PC-3 (cell line): ENCODE measurements around the gene OR10T2.

Experiments used
- CTCF ChIP-seq: fragments of 300-600 bp; sonication (generic); conservative IDR thresholded peaks from 2 replicates; pipeline ENCODE4 v1.5.1; 2017; ENCODE audit warnings: antibody characterized with exemption, low read depth, mild to moderate bottlenecking, low read length
- EZH2 ChIP-seq: fragments of 300-600 bp; sonication (generic); IDR thresholded peaks from one replicate; pipeline ENCODE4 v1.6.1; 2017; ENCODE audit warnings: antibody characterized with exemption, mild to moderate bottlenecking, low read length; ENCODE audit not compliant: unreplicated experiment
- EZH2phosphoT487 ChIP-seq: fragments of 300-600 bp; sonication (generic); IDR thresholded peaks from 2 replicates; pipeline ENCODE4 v1.6.1; 2018; ENCODE audit warnings: mild to moderate bottlenecking, antibody characterized with exemption, low read length, borderline replicate concordance

GRCh38 chr1:158414651-158415345, 15.5 kb upstream of the OR10T2 start:
- TF ChIP-seq CTCF, result no peak
- TF ChIP-seq EZH2phosphoT487, result no peak
- no peak for TF ChIP-seq EZH2
